ENCODE data around the gene KCNIP1. TPM values are rescaled to one million over a fixed set of nuclear protein-coding genes. Genes with fewer than 3 reads are reported as not detected.

The KCNIP1 gene
- polyA plus RNA-seq, 2 of the 4 experiments (the other 2 are of a cell fraction), result not detected

GRCh38 chr5:170498811-170499351, 4.9 kb upstream of the KCNIP1 start (continued):
- TF ChIP-seq RNF2 (IDR thresholded peaks at IDR 0.05; ENCODE audit: borderline replicate concordance, low read depth), result no peak

DNA sequence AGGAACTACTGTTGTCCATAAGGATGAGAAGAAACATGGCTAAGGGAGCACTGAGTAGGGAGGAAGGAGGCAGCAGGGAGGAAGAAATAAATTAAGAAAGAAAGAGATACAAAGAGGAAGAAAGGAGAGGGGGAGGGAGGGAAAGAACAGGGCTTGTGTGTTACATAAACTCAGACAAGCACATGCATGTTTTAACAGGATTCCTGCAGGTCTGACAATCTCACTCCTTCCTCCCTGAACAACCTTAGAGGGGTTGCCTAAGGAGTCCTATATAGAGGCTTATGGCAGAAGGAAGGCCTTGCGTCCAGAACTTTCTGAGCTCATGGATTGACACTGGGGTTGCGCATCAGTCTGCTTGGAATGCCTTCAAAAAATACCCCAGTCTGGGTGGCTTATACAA, 4.2 kb upstream of the KCNIP1 start:
- ATAC-seq, result no peak
- TF ChIP-seq GATA3 (IDR thresholded peaks at IDR 0.05; ENCODE audit: borderline replicate concordance) (no peak), CHD2 (IDR thresholded peaks at IDR 0.05; ENCODE audit: low read length, partially characterized antibody) (no peak), ESRRA (IDR thresholded peaks at IDR 0.05; ENCODE audit: borderline replicate concordance, low read length) (no peak), CEBPB (IDR thresholded peaks at IDR 0.05) (no peak), HOXB13 (CRISPR knock-in tag; IDR thresholded peaks at IDR 0.05; ENCODE audit: low read depth) (no peak), FOSL2 (IDR thresholded peaks at IDR 0.05) (no peak), FOSL2 (CRISPR knock-in tag; IDR thresholded peaks at IDR 0.05) (no peak), ZNF302 (CRISPR knock-in tag; IDR thresholded peaks at IDR 0.05) (no peak)

DNA sequence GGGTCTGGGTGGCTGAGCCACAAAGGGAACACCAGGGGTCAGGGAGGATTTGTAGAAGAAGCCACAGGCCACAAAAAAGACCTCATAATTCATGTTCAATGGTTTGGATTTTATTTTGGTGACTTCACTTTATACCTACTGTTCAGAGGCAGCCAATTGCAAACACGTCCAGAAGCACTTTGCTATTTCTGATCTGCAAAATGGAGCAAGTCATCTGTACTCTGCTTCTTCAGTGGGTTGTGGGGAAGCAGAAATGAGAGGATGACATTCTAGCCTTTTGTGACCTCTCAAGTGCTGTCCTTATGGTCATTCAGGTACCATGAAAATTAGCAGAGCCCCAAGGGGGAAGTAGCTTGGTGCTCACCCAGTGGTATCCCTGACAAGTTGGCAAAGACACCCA, 2.5 kb upstream of the KCNIP1 start:
- DNase-seq (ENCODE audit: low read depth in 1 of 2, low spot score in 1 of 2) (no peak), FAIRE-seq (no peak), ATAC-seq (no peak)
- no peak overlapping the region for H3K27ac ChIP-seq
- 78% methylated on average over 1 of the region's 1 CpG for WGBS (ENCODE audit: missing lambda C conversion rate)
- H3K4me1 ChIP-seq, result no peaks in the 10 kb centered on the region
- TF ChIP-seq HOXB13 (CRISPR knock-in tag; IDR thresholded peaks at IDR 0.05; ENCODE audit: low read depth) (no peak), JUNB (IDR thresholded peaks at IDR 0.05) (no peak), ZFP36 (IDR thresholded peaks at IDR 0.05; ENCODE audit: borderline replicate concordance, partially characterized antibody) (no peak), MAFK (IDR thresholded peaks at IDR 0.05; ENCODE audit: partially characterized antibody) (no peak), EHMT2 (IDR thresholded peaks at IDR 0.05; ENCODE audit: low read depth) (no peak), ATOH8 (CRISPR knock-in tag; IDR thresholded peaks at IDR 0.05; ENCODE audit: low read depth) (no peak), KDM5A (IDR thresholded peaks at IDR 0.05) (no peak), POLR2A (IDR thresholded peaks at IDR 0.05; ENCODE audit: low read length) (no peak), RARB (CRISPR knock-in tag; IDR thresholded peaks at IDR 0.05) (no peak), TFCP2L1 (CRISPR knock-in tag; IDR thresholded peaks at IDR 0.05) (no peak), REST (IDR thresholded peaks at IDR 0.05) (no peak)
- TF ChIP-seq, protein P1, sequence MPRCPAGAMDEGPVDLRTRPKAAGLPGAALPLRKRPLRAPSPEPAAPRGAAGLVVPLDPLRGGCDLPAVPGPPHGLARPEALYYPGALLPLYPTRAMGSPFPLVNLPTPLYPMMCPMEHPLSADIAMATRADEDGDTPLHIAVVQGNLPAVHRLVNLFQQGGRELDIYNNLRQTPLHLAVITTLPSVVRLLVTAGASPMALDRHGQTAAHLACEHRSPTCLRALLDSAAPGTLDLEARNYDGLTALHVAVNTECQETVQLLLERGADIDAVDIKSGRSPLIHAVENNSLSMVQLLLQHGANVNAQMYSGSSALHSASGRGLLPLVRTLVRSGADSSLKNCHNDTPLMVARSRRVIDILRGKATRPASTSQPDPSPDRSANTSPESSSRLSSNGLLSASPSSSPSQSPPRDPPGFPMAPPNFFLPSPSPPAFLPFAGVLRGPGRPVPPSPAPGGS (IDR thresholded peaks at IDR 0.05), result no peak
- H3K4me3 ChIP-seq, result no peak overlapping the region
- no peak overlapping the region for H3K4me2 ChIP-seq
- POLR2A ChIA-PET, result no interaction called here
- CTCF ChIA-PET, result interaction anchor here (1.5 kb wide), 1 partner anchor 66 kb away, joined by 4 read pairs; no protein-coding TSS in a partner anchor
- no peaks in the 10 kb centered on the region for H3K9me3 ChIP-seq

More for the DNA sequence above, 4.2 kb upstream of the KCNIP1 start:
- no peaks in the 10 kb centered on the region for H3K9me3 ChIP-seq
- ChIA-PET CTCF (interaction anchor here (1.4 kb wide), 1 partner anchor 65 kb away, joined by 4 read pairs; no protein-coding TSS in a partner anchor), POLR2A (no interaction called here)
- 91% methylated on average over 2 of the region's 2 CpGs for WGBS (ENCODE audit: missing lambda C conversion rate)
- no peak overlapping the region for H3K4me2 ChIP-seq
- no peak for DNase-seq (ENCODE audit: low read depth in 1 of 2, low spot score in 1 of 2)
- H3K27ac ChIP-seq, result no peak overlapping the region
- H3K4me3 ChIP-seq, result no peak overlapping the region
- FAIRE-seq, result no peak
- no peaks in the 10 kb centered on the region for H3K4me1 ChIP-seq
